Activated T-helper 1 cell treated with Interleukin-2 at 50 U/mL for 16 hours (primary cell): Measurements from ENCODE around the gene LIPK.
A peak's percentile ranks its signal among the peaks of the same experiment; 100 is the strongest.
"Not testable (repeated sequence)": the region's sequence is repeated elsewhere in the genome, so short reads cannot be mapped to it uniquely, and the experiment has no call there.

ENCODE experiments used
- DNase-seq: peaks from one replicate; pipeline ENCODE4 v3.0.0-alpha.2; 2020; ENCODE audit warnings: low read depth

Gene LIPK

GRCh38 chr10:88721392-88721791 is 15.3 kb downstream of the LIPK start:
- no peak for DNase-seq

DNA sequence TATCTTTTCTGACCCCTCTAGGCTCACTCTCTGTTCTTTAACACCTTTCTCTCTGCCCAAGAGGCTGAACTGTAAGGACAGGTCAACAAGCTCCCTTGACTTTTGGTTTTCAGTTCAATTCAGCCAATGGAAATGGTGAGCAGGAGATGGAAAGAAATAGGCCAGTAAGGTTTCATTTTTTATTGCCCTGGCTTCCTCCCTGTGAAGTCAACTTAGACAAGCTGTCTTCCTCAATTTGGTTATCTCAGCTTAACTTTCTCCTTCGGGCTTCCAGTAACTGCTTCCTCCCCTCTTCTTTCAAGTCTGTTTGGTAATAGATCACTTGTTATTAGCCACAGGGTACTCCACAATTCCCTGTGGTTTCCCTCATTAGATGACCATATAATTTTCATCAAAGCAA is 19.7 kb downstream of the LIPK start:
- no peak for DNase-seq

DNA sequence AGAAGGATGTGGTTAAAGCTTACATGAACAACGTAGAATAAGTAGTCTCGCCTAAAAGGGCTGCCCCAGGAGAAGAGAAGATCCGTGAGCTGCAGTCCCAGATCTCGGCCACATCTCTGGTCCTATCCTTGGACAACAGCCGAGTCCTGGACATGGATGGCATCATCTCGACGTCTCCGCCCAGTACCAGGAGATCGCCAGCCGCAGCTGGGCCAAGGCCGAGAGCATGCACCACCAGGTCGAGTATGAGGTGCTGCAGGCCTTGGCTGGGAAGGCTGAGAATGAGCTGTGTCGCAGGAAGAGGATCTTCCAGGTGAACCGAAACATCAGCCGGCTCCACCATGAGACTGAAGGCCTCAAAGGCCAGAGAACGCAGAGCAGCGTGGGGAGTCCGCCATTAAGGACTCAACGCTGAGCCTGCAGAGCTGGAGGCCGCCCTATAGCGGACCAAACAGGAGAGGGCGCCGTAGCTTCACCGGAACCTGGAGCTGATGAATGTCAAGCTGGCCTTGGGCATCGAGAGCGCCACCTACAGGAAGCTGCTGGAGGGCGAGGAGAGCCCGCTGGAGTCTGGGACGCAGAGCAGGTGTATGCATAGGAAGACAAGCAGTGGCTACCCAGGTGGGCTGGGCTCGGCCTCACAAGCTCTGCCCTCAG is 22.2 kb downstream of the LIPK start:
- DNase-seq: peak; percentile 2

GRCh38 chr10:88730864-88731263 is 24.8 kb downstream of the LIPK start:
- no peak for DNase-seq

GRCh38 chr10:88731296-88731695 is 25.2 kb downstream of the LIPK start:
- DNase-seq: no peak

- DNase-seq: no peak
These were observed 27.2 kb downstream of the LIPK start for GRCh38 chr10:88733215-88733614.

- DNase-seq: no peak
These were observed 29.6 kb downstream of the LIPK start for GRCh38 chr10:88735661-88736060.

- not testable (repeated sequence) for DNase-seq
These were observed 35.9 kb downstream of the LIPK start for GRCh38 chr10:88741921-88742320.

- no peak for DNase-seq
These were observed 36.4 kb downstream of the LIPK start for GRCh38 chr10:88742448-88742847.

DNA sequence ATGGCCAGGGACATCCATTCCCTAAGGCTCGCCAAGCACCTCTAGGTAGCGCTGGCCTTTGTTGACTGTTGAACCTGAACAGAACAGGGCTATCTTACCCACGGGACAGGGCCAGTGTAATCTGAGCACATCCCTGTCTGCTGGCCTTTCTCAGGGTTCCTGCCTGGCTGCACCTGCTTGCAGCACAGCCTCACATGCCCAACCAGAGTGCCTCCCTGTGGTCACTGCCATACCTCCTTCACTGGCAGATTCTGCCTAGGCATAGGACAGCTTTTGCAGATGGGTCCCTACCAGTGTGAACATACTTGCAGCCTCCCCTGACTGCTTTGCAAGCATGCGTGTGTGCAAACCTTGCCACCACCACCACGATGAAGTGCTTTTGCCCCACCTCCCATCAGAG is 38.0 kb downstream of the LIPK start:
- DNase-seq: no peak

DNA sequence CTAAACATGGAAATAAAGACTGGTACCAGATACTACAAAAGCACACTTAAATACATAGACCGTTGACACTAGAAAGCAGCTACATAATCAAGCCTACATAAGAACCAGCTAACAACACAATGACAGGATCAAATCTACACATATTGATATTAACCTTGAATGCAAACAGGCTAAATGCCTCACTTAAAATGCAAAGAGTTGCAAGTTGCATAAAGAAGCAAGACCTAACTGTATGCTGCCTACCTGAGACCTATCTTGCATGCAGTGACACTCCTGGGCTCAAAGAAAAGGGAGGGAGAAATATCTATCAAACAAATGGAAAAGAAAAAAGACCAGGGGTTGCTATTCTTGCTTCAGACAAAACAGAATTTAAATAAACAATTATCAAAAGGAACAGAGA is 39.6 kb downstream of the LIPK start:
- no peak for DNase-seq

DNA sequence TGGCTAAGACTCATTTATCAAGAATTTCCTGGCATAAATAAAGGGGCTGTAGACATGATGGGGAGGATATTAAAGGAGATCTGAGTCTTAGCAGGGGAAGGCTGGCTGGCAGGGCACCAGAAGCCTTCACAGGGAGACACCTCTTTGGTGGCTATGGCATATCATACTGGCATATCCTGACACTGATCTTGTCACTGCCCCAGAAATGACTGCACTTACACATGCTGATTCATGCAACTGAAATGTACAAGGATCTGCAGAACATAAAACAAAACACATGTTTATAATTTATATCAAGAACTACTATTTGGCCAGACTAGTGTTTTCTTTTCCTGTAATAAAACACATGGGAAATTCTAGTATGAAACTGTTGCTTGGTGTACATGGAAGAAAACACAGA is 48.2 kb downstream of the LIPK start:
- DNase-seq: no peak

GRCh38 chr10:88755753-88756152 is 49.7 kb downstream of the LIPK start:
- no peak for DNase-seq

- no peak for DNase-seq
These were observed 50.6 kb downstream of the LIPK start for GRCh38 chr10:88756660-88757059.

GRCh38 chr10:88759366-88760101 is 53.5 kb downstream of the LIPK start, which contains the start of gene LIPN:
Gene LIPN (plus strand): TSS chr10:88760020. CDS start chr10:88761406, 1,386 bp downstream.
- DNase-seq: no peak

DNA sequence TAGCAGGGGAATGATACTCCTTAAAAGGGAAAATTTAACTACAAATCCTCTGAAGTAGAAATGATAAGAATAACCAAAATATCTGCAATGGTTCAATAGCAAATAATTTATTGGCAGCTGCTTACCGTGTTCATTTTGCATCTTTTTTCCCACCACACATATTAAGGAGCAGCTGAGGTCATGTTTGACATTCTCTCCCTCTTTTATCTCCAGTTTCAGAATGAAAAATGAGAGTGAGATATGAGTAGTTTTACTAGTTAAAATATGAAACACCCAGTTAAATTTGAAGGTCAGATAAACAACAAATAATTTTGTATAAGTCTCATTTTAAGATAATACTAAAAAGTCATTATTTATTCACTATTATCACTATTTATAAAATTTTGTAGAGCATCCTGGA is 56.9 kb downstream of the LIPK start:
- DNase-seq: no peak

GRCh38 chr10:88763441-88763840 is 57.4 kb downstream of the LIPK start:
- DNase-seq: no peak

- no peak for DNase-seq
These were observed 58.1 kb downstream of the LIPK start for GRCh38 chr10:88764110-88764509.

DNA sequence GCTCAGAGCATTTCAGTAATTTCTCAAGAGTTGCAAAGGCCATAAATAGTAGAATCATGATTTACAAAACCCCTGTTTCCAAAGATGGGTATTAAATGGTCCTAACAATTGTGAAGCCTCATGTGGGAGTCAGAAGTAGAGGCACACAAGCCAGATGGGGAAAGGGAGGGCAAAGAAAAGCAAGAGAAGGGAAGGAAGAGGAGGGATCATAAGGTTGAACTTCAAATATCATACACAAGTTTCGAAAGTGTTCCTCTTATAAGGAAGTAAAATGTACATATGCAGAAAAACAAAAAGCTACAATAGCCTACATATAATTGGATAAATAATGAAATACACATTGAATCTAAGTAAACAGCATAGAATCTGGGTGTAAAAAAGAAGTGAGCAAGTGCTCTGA is 59.8 kb downstream of the LIPK start:
- DNase-seq: no peak

GRCh38 chr10:88769384-88769783 is 63.3 kb downstream of the LIPK start:
- no peak for DNase-seq

DNA sequence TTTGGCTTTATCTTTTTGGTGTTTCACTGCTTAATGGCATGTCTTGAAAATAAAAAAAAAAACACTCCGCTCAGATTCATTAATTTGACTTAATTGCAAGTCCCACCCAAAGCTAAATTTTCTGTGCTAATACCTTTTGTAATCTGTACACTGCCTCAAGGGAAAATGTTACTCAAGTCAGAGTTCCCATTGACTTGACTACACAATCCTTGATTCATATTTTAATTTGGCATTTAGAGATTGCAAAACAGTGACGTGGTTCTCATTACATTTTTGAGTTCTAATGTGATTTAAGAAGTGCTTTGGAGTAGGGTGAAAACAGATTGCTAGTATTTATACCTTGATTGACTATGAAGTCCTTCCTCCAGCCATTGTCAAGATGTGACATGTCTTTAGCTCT is 75.2 kb downstream of the LIPK start:
- DNase-seq: no peak

DNA sequence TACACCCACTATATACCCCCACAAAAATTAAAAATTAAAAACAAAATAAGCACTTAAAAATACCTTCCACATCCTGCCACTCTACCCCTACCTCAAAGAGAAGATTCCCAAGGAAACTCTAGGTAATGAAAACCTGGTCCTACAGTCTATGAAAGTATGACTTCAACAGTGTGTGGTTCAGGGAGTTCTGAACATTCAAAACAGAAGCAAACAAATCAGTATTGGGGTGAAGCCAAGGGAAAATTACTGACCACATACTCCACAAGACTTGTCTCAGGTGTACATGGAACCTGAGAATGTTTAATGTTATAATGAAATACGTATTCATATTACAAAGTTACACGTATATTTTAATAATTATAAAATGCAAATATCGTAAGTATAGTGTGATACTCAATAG is 76.2 kb downstream of the LIPK start:
- DNase-seq: no peak

DNA sequence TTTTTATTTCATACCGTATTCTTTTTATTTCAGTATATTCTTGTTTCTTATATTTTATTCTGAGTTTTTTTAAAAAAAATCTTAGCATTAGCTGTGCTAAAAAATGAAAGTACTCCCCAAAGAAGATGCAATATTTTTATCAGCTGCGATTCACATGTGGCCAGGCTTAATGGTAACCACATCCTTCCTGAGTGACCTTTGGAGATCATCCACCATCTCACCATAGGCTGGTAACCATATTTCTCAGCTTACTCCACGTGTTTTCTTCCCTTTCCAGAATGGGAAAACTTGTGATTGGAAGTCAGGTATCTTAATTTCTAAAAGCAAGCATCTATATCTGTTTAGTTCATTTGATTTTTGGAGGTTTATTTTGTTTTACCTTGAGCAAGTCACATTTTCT is 77.7 kb downstream of the LIPK start:
- no peak for DNase-seq
